Measurements from ENCODE around the gene GOLIM4.

Gene GOLIM4

DNA sequence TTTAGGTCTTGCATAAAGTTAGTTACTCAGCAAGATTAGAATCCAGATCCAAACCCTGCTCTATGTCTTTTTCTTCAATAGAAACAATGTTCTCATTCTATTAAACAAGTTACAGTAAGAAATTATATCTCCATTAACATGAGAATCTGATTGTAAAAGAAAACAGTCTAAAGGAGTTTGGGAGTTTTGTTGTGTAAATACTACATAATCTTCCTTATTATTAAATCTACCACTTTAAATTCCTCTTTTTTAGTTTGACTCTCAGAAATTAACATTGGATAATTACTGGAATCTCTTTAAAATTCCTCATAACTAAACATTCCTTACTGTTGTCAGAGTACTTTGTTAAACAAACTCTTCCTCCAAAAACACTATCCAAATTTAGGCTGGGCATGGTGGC is 1.7 kb upstream of the GOLIM4 start:
- no peak for DNase-seq

DNA sequence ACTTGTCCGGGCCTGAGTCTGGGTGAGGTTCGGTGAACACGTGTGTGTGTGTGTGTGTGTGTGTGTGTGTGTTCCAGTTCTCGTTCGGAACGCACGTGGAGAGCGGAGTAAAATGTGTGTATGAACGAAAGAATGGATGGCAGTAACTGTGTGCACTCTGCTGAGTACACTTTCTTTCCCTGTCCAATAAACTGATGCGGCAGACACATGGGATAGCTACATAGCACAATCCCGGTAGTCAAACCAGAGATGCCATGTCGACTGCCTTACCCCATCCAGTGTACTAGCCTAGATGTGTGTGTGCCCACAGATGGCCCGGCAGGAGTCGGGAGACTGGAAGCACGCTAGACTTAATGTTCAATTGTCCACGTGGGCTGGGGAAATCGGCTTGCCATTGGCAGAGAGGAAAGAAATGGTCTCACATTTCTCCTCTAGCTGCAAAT is 507 bp upstream of the GOLIM4 start:
- peak; percentile 84 for DNase-seq

DNA sequence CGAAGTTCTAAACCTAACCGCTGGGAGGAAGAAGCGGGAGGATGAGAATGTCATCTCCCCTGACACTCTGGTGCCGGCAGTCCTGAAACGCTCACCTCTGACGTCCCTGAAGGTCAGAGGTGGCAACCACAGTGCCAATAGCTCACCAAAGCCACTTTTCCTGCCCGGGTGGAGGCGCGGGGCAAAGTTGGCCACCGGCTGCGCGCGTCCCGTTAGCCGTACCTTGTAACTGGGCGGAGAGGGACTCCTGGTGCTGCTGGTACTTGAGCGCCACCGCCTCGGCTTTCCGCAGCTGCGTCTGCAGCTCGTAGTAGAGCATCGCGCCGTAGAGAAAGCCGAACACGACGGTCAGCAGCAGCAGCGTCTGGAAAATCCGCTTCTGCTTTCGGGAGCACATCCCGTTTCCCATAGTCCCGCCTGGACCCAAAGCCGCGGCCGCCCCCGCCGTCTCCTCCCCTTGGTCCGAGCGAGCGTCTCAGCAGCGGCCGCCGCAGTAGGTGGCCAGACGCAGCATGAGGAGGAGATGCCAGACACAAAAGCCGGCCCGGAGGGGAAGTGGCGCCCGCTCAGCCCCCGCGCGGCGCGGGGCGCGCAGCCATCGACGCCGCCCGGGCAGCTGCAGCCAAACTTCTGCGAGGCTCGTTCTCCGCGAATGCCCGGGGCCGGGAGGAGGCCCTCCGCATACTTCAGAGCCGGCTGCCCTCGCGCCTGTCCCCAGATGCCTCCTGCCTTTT is 680 bp downstream of the GOLIM4 start:
- peak; percentile 46 for DNase-seq

DNA sequence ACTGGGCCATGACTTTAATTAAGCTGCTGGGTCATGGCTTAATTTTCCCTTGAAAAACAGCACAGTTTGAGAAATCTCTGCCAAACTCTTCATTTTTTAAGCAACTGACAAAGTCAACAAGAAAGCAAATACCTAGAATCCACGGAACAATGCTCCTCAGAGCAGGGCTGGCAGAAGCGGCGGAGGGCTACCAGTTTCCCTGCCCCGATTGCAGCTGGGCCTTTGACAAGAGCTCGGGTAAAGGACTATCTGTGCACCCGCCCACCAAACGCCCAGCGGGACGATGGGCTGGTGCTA is 1.2 kb downstream of the GOLIM4 start:
- DNase-seq = no peak

DNA sequence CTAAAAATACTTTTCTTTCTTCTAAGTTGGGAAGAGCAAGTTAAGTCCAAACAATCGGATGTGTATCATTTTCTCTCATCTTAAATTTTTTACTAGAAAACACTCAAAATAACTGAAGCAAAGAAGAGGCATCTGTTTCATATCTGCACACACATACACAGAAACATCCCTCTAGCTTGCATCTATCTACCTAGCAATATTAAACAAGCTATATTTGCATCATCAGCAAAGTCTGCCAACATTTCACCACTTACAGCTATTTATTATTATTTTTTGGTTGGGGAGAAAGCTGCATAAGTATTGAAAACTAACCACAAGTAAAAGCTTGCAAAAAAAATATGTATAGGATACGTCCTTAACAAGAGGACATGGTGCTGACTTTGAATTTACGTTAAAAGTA is 1.9 kb downstream of the GOLIM4 start:
- no peak for DNase-seq

DNA sequence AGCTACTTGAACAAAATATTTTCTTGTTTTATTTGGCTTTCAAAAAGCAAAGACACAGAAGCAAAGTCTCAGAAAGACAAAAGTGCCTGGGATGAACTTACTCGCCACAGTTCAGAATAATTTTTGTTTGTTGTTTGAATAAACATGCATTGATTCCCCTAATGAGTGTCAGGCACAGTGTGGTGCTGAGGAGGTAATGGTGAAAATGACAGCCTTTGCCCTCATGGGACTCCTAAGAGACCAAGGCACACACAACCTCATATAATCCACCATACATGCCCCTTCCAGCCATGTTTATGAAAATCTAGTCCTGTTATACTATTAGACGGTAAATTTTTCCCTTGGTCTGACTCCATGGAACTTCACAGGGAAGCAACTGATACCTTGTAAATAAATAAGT is 2.5 kb downstream of the GOLIM4 start:
- no peak for DNase-seq

DNA sequence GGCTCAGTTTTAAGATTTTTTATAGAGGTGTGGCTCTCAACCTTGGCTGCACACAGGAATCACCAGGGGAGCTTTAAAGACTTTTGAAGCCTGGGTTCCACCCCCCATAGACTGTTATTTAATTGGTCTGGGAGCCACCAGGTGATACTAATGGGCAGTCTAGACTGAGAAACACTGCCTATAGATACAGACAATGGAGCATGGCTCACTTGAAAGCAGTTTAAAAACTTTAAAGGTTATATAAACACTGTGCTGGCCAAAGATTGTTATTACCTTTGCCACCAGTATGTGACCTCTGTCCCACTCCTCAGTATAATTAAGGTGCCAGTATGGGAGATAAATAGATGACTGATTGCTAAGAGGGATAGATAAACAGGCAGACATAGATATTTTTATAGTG is 3.8 kb downstream of the GOLIM4 start:
- DNase-seq = no peak

DNA sequence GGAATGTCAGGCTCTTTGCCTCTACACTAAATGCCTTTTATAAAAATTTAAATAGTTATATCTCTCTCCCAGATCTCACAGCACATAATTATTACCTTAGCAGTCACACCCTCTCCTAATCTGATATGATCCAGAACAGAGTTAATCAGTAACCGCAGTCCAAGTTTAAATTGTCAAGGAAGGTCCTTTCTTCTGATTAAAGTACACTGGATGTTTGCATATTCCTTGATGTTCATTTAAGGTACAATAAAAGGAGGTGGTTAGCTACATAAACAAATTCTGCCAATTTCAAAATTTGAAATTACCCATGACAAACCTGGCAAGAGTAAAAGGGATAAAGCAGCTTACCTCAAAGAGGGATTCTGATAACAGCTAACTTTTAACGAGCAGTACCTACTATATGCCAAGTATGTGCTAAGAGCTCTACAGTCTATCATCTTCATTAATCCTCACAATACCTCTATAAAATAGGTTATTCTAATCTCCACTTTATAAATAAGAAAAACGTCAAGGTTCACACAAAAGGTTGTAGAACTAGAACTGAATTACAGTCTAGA is 4.3 kb downstream of the GOLIM4 start:
- DNase-seq = no peak

DNA sequence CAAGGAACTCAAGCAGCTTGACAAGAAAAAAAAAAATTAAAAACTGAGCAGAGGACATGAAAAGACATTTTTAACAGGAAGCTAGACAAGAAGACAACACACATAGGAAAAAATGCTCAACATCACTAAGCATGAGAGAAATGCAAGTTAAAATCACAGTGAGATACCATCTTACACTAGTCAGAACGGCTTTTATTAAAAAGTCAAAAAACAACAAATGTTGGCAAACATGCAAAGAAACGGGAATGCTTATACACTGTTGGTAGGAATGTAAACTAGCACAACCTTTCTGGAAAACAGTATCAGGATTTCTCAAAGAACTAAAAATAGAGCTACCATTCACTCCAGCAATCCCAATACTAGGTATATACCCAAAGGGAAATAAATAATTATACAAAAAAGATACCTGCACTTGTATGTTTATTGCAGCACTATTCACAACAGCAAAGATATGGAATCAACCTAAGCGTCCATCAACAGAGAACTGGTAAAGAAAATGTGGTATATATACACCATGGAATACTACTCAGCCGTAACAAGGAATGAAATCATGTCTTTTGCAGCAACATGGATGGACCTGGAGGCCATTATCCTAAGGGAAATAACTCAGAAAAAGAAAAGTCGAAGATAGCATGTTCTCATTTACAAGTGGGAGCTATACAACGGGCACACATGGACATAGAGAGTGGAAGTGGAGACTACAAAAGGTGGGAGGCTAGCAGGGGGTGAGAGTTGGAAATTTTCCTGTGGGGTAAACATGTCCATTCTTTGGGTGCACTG is 5.2 kb downstream of the GOLIM4 start:
- DNase-seq = no peak

DNA sequence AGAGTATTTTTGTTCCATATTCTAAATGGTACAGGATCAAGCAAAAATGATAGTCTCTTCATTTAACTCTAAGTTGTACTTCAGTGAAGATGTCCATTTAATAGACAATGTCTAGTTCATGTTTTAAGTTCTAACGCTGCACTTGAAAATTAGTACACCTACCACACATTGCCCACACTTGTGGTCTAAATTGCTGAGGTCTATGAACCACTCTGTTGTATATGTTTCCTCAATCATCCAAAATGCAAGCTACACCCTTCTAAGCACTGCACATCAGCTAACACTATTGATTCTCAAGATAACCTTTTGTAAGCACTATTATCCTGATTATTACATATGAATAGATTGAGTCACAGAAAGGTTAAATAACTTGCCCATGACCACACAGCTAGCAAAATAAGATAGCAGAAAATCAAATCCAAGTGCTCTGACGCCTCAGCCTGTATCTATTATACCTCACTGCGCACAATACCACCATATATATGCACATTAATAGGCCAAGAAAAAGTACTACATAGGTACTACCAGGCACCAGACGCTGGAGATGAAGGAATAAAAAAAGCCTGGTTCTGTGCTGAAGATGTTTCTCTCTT is 6.4 kb downstream of the GOLIM4 start:
- DNase-seq = no peak

DNA sequence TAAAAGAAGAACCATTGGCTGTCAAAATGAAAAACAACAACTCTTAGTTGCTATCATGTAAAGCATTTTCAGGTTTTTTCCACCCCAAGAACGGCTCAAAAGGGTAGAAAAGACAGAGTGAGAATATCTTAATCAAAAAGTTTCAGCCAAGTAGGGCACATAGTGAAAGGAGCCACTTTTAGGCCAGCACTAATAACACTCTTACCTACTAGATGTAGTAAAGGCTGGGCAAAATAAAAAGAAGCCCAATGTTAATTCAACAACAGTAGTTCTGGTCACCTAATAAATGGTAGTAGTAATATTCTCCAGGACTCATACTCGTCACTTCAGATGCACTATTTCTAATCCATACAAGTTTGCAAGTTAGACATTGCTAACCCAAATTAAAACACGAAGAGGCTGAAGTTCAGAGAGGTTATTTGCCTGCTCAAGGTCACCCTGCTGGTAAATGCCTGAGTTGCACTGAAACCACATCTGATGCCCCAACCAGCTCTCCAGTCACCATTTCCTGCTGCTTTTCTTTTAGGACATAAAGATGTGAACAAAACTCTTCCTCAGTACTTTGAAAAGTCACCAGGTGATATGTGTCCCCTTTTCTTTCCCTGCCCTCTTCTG is 7.5 kb downstream of the GOLIM4 start:
- DNase-seq = no peak

DNA sequence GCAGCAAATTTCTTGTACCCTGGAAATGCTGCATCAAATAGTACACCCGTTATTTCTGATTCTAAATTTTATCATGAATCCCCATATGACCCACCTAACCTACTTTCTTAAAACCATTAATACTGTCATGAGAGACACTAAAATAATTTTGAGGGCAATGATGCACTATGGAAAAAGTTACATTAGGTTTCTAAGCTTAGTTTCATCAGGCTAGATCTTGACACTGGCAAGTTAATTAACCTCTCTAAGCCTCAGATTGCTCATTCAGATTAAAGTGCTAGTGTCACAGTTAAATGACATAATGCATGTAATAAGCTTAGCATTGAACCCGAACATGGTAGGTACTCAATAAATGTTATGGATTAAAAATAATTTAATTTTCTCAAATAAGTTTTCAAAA is 8.2 kb downstream of the GOLIM4 start:
- DNase-seq = no peak

DNA sequence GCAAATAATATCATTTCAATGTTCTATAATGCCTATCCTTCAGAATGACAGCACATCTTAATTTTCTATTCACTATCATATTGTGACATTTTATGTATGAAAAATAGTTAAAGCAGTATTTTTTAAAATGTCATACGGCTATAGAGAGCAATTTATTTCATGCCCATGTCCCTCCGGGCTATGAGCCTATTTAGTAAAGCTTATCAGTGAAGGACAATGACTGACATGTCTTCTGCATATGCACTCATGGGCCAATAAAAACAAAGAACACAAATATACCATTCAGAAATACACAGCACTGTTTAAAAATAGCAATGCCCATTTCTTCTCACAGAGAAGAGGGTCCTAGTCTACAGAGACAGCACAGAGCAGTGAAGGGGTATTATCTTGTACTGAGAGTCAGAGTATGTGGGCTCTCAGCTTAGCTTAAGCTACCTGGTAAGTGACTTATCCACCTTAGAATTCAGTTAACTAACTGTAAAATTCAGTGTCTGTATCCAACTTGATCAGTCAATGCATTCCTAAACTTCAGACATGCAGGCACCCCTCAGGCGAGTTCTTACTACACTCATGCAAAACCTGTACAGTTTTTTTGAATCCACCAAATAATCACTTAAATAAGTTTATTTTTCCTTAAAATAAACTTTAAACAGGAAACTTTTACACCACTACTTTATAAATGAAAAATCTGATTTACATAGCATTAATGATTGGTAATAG is 9.0 kb downstream of the GOLIM4 start:
- DNase-seq = no peak

DNA sequence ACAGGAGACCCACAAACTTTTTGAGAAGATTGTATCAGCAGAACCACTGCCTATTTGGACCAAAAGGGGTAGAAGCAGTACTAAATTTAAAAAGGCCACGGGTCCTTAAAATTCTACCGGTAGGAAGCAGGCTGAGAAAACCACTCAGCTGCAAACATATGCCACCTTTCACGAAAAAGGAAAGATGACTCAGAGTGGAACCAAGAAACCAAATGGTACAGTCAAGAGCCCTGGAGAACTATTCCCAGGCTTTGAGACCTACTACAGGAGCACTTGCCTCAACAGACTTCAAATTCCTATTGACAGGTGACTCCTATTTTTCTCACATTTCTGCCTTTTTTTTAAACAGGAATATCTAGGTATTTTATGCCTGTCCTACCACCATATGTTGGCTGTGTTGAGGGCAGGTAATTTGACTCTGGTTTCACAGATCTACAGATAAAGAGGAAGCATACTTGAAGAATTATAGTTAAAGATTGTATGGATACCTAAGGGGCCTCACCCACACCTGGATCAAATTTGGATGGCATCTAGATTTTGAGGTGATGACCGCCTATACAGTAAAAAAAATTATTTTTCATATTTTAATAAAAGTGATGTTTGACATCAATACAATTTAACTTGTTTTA is 10.1 kb downstream of the GOLIM4 start:
- no peak for DNase-seq

DNA sequence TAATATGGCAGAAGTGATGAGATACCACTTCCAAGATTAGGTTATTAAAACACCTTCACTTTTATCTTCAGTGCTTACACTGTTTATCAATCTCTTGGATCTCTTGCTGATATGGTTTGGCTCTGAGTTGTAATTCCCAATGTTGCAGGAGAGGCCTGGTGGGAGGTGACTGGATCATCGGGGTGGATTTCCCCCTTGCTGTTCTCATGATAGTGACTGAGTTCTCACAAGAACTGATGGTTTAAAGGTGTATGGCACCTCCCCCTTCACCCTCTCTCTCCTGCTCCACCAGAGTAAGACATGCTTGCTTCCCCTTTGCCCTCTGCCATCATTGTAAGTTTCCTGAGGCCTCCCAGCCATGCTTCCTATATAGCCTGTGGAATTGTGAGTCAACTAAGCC is 11.8 kb downstream of the GOLIM4 start:
- no peak for DNase-seq

DNA sequence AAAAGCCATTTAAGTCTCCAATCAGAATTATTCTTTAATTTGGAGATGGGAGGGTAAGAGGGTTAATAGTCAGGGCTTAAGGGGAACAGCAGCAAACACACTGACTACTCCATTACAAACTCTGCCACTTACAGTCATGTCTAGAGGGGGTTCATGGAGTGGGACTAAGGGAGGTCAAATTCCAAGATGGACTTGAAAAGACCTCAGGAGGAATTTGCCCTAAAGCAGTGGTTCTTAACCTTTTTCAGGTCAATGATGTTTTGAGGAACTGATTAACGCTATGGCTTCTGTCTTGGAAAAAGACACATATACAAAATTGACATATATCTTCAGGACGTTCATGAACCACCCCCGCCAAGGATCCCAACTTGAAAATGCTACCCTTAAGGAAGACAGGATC is 13.9 kb downstream of the GOLIM4 start:
- DNase-seq = no peak

DNA sequence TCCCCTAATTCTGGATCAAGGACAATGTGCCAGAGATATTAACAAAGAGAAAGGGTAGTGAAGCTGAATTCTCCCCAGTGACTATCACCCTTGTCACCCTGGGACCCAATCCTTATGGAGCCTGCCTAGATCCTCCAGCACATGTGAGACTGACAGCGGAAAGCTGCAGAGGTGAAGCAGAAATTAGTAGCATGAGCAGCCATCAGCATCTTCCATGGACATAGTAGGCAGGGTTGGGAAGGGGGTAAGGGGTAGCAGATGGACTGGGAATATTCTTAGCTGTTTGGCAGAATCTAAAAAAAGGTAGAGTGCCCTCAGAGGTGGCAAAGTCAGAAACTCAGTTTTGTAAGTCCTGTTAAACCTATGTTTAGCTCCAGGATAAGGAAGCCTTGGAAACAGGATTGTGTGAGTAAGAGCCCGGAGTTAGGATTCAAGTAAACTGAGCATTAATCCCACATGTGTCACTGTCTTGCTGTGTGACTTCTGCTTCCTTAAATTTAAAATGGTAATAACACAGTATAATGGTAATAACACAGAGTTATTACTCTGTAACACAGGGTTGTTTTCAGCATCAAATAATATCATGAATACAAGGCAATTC is 14.5 kb downstream of the GOLIM4 start:
- DNase-seq = no peak

DNA sequence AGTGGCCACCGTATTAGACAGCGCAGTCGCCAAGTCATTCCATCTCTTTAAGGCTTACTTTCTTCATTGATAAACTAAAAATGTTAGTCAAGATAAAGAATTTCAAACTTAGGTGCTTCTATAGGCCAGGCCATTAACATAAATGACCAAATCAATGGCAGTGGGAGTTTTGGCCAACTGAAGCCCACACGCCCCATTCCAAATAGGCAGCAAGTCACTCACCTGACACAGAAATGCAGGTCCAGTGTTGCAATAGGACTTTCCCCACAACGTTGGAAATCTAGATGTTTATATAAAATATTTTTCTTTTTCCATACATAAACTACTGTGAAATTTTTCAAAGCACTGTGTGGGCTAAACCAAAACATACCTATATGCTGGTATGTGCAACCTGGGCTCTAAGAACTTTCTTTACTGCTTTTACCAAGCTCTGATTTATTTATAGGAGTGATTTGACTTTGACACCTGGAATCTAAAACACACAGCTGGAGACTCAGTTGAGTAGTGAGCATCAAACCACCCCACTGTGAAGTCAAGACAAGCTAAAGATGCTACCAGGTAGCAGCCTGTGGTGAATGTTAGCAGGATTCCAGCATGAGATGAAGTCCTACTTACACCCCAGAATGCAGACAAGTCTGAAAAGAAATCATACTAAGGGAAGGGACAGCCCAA is 15.1 kb downstream of the GOLIM4 start:
- DNase-seq = no peak

DNA sequence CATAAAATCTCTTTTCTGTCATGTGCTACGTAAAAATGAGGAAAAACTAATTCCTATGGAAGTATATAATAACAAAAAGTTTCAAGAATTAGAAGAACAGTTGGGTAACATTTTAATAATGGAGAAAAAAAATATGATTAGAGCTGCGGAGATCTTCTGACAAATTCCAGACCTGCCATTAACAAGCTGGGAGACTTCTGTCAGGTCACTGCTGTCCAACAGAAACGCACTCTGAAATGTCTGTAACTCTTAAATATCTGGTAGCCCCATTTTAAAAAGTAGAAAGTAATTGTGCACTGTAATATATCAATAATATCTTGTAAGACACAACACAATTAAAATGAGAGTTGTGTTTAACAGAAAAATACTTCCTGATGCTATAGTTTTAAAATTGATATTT is 15.7 kb downstream of the GOLIM4 start:
- DNase-seq = no peak

DNA sequence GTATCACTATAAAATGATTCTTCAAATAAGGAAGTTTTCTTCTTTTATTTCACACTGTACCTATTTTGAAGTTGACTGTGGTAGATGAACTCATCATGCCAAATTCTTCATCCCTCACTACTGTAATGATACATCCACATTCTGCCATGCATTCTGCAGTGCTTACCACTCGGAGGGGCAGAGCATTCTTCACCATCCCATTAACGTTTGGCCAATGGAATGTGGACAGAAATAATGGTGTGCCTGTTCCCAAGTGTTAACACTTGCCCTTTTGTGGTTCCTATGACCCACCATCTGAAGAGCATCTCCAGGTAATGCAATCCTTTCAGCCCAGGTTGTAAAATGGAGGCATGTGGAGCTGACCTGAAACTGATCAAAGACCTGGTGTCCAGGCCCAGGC is 18.6 kb downstream of the GOLIM4 start:
- no peak for DNase-seq

DNA sequence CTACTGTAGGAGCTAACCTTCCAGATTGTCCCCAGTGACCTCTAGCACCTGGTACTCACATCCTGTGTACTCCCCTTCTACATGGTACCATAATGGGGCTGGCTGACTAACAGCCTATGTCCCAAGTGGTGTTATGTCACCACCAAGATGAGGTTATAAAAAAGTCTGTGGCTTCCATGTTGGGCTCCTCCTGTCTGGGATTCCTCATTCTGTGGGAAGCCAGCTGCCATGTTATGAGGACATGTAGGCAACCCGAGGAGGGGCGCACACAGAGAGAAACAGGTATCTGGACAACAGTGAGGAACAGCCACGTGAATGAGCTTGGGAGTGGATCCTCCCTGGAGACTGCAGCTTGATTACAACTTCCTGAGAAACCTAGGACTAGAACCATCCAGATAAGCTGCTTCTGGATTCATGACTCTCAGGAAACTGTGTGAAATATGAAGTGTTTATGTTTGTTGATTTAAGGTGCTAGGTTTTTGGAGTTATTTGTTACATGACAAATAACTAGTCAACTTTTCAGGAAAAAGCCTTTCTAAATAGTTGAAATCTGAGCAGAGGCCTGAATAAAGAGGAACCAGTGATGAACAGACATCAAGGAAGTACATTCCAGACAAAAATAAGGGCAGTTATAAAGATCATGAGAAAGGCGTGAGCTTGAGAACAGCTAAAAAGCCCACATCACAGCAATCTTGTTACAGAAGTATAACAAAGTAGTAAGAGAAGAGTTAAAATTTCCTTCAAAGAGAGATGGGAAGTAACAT is 21.7 kb downstream of the GOLIM4 start:
- no peak for DNase-seq
